NCI-H187 (cell line): ENCODE results near the gene SDC3.
A peak's percentile ranks its signal among the peaks of the same experiment; 100 is the strongest.
"Not testable (repeated sequence)": the region's sequence is repeated elsewhere in the genome, so short reads cannot be mapped to it uniquely, and the experiment has no call there.

Experiments used
- DNase-seq, 2 experiments: peaks; one replicate each; lab custom pipeline; 2025; lab: John Stamatoyannopoulos, UW

The SDC3 gene

GRCh38 chr1:30875197-30875596 lies 33.4 kb downstream of the SDC3 start:
- DNase-seq, result no peak

GRCh38 chr1:30874176-30874575 lies 34.4 kb downstream of the SDC3 start:
- DNase-seq, result no peak

GRCh38 chr1:30872948-30873263 lies 35.7 kb downstream of the SDC3 start:
- no peak for DNase-seq

- DNase-seq, result no peak
Observed at GRCh38 chr1:30872033-30872947, 36.3 kb downstream of the SDC3 start.

- no peak for DNase-seq
Observed at GRCh38 chr1:30871276-30871871, 37.2 kb downstream of the SDC3 start.

GRCh38 chr1:30870656-30871055 lies 37.9 kb downstream of the SDC3 start:
- no peak for DNase-seq

- no peak for DNase-seq
Observed at GRCh38 chr1:30870035-30870434, 38.5 kb downstream of the SDC3 start.

GRCh38 chr1:30868833-30869435 lies 39.6 kb downstream of the SDC3 start:
- DNase-seq, result no peak

GRCh38 chr1:30868057-30868456 lies 40.5 kb downstream of the SDC3 start:
- DNase-seq, result not testable (repeated sequence)

- no peak for DNase-seq
Observed at GRCh38 chr1:30867537-30867936, 41.0 kb downstream of the SDC3 start.

- no peak for DNase-seq
Observed at GRCh38 chr1:30866594-30866993, 42.0 kb downstream of the SDC3 start.

GRCh38 chr1:30864681-30865080 lies 43.9 kb downstream of the SDC3 start:
- DNase-seq, result no peak

- no peak for DNase-seq
Observed at GRCh38 chr1:30863858-30864604, 44.5 kb downstream of the SDC3 start.

GRCh38 chr1:30860320-30860652 lies 48.3 kb downstream of the SDC3 start:
- no peak for DNase-seq

GRCh38 chr1:30857964-30858363 lies 50.6 kb downstream of the SDC3 start:
- DNase-seq, result no peak

- no peak for DNase-seq
Observed at GRCh38 chr1:30857062-30857461, 51.5 kb downstream of the SDC3 start.

GRCh38 chr1:30856260-30856790 lies 52.2 kb downstream of the SDC3 start:
- peak; percentile 67 to 76 for DNase-seq

GRCh38 chr1:30855686-30856259 lies 52.8 kb downstream of the SDC3 start:
- no peak for DNase-seq

GRCh38 chr1:30853350-30853749 lies 55.2 kb downstream of the SDC3 start:
- no peak for DNase-seq

- DNase-seq, result no peak
Observed at GRCh38 chr1:30852026-30852425, 56.5 kb downstream of the SDC3 start.

GRCh38 chr1:30851286-30851685 lies 57.3 kb downstream of the SDC3 start:
- DNase-seq, result no peak

GRCh38 chr1:30850607-30851006 lies 58.0 kb downstream of the SDC3 start:
- DNase-seq, result no peak
